ENCODE data around the gene KCNIP4.

Gene KCNIP4

DNA sequence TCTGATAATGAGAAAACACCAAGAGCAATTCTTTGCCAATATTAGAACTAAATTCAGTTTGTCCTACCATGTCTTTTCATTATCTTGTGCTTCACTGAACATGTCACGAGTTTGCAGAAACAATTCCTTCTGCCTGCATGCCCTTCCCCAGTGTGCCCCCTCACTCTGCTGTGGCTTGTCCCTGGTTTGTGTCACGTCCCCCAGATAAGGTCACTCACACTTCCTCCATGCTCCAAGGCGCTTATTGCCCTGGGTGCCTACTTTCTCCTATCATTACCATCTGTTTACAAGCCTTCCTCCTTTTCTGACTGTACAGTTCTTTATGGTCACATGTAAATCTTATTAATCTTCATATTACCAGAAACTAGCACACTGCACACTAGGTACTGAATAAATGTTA lies 394.1 kb downstream of the KCNIP4 start:
- DNase-seq = no peak

- no peak for DNase-seq
These were observed 394.5 kb downstream of the KCNIP4 start for GRCh38 chr4:21554066-21554465.

GRCh38 chr4:21552455-21552854 lies 396.1 kb downstream of the KCNIP4 start:
- DNase-seq = no peak

- no peak for DNase-seq
These were observed 403.6 kb downstream of the KCNIP4 start for GRCh38 chr4:21544955-21545354.

DNA sequence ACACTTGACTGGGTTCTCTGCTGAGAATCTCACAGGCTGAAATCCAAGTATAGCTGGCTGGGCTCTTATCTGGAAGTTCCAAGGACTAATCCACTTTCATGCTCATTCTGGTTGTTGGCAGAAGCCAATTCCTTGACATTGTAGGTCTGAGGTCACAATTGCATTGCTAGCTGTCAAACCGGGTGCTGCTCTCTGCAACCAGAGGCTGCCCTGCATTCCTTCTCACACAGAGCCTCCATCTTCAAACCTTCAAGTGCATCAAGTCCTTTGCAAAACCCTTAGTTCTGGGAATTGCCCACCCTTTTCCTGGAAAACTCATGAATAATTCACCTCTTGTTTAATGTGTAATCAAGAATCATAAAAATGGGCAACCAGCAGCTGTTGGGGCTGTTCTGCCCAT lies 404.2 kb downstream of the KCNIP4 start:
- DNase-seq = no peak

DNA sequence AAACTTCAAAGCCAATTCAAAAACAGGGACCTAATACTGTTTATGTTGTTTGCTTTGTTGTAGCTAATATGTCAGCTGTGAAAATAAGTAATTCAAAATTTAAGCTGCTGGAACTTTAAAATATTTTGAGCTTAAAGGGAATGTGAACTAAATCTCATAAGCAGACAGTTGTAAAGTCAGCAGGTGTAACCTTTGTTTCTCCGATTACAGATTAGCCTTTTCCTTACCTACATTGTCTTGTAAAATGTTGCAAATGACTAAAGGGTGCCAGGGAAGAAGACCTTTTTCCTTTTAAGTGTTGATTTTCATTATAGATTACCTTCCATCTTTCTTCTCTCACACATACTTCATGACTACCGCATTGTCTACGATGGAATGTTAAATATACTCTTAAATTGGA lies 405.1 kb downstream of the KCNIP4 start:
- DNase-seq = no peak

DNA sequence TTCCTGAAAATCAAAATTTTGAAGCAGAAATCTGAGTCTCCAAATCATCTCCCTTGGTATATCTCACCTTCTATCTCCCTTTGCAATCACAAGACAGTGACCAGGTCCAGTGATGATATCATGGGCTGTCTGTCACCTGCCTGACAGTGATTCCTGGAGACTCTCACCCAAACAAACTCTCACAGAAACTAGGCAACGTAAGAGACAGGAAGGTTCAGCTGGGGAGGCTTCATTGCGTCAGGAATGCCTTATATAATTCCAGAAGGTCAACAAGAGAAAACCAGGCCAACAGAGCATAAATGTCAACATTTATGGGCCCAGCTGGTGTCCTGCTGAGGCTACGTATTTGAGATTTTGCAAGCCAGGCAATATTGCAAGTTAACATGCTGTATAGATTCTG lies 412.7 kb downstream of the KCNIP4 start:
- DNase-seq = no peak

GRCh38 chr4:21531048-21531447 lies 417.5 kb downstream of the KCNIP4 start:
- no peak for DNase-seq

DNA sequence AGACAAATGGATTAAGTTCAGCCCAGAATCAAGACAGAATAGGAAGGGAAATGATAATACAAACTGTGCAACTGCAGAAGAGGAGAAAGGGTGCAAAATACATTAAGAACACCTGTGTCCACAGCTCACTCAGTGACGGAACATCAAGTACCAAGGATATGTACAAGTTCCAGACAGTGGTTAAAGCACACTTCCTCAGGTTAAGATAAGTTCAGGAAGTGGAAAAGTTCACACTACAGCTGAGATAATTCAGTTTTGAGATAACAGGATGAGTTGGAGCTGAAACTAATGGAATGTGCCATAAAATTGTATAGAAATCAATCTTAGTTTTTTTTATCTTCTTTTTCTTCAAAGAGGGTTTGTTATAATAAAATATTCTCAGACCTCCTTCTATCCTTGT lies 419.4 kb downstream of the KCNIP4 start:
- no peak for DNase-seq

GRCh38 chr4:21522296-21522695 lies 426.3 kb downstream of the KCNIP4 start:
- DNase-seq = no peak

- no peak for DNase-seq
These were observed 431.3 kb downstream of the KCNIP4 start for GRCh38 chr4:21517126-21517859.

DNA sequence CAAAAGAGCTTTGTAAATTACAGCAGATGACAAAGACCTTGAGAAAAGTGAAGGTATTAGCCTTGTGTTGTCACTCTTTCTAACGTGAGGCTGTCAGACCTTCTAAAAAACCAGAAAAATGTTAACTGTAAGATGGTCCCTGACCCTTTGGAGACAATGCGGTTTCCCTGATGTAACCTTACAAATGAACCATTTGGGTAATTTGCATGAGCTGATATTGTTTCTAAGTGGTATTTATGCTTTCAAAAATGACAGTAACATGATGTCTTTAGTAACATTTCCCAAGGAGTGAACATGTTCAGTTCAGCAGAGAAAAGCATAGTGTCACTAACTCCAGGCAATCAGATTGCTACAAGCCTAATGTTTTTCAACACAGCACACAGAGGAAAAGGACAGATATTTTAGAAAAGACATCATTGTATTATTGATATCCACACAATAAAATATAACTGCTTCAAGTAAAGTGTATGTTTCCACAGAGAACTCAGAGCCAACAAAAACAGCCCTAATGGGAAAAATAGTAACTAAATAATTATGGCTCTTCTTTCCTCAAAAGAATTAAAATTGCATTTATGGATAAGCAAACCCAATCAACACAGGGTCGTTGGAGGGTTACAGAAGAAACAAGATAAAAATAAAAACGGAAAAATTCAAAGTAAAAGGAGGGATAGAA lies 434.4 kb downstream of the KCNIP4 start:
- DNase-seq = no peak

- no peak for DNase-seq
These were observed 436.2 kb downstream of the KCNIP4 start for GRCh38 chr4:21512353-21512752.

GRCh38 chr4:21507439-21507838 lies 441.1 kb downstream of the KCNIP4 start:
- no peak for DNase-seq

DNA sequence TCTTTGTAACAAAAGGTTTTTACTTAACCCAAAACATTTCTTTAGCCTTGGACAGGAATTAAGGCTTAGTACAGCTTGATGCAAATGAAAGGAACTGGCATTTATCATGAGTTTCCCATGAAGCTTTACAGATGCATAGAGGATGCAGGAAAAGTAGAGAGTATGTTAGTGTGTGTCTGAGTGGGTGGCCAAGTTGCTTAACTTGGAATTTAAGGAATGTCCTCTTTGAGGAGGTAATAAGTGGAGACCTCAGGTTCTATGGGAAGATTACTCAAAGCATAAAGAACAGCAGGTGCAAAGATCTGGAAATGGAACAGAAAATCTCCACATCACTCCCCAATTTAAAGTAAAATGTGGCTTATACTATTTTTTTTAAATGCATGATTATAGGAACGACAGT lies 457.9 kb downstream of the KCNIP4 start:
- DNase-seq = no peak

- DNase-seq = no peak
These were observed 471.8 kb downstream of the KCNIP4 start for GRCh38 chr4:21476757-21477156.

GRCh38 chr4:21474195-21474594 lies 474.4 kb downstream of the KCNIP4 start:
- DNase-seq = no peak

DNA sequence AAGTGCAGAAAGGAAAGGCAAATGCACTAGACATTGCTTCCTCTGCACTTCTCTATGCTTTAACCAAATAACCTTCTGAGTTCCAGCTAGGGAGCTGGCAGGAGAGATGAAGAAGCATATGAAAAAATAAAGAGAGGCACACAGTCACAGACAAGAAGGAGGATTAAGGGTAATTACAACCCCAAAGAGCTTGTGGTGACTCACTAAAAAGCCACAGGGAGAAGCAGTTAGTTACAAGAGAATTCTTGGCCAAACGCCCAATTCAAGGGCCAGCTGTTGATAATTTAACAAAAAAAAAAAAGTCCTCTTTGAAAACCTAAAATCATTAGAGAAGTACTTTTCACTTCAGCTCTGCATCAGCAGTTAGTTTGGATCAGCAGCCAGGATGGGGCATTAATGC lies 478.0 kb downstream of the KCNIP4 start:
- no peak for DNase-seq

DNA sequence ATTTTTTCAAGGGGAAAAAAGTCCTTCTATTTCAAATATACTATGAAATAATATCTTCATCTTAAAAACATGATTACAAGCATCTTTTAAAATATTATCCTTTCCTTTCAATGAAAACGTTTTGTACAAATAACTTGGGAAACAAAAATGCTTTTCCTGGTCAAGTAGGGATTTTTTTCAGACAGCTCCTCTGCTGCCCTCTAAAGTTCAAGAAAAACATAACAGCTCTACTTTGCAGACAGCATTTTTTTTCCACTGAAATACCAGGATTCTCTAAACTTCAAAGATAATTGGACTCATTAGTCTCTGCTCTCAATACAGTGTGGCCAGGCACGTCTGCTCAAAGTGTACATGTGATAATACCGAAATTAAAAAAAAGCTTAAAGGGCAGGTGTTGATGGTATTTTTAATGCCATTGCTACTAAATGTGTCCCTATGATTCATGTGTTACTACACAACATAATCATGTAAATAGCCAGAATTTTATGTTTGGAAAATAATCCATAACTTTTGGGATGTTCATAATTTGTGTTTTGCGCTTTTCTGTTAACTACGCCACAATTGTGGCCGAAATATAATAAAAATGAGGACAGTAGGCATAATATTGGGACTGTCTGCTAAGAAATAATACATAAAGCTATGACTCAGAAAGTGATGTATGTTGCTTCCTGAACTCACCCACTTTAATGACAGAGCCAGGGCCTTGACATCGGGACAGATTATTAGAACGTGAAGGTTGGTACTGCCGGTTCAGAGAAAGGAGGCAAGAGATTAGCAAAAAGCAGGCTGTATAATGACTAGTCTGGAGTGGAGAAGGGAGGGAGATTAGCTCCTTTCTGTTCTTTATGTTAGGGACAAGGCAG lies 478.9 kb downstream of the KCNIP4 start:
- DNase-seq = no peak

- DNase-seq = no peak
These were observed 481.0 kb downstream of the KCNIP4 start for GRCh38 chr4:21467551-21467950.

- DNase-seq = no peak
These were observed 491.3 kb downstream of the KCNIP4 start for GRCh38 chr4:21457086-21457840.

DNA sequence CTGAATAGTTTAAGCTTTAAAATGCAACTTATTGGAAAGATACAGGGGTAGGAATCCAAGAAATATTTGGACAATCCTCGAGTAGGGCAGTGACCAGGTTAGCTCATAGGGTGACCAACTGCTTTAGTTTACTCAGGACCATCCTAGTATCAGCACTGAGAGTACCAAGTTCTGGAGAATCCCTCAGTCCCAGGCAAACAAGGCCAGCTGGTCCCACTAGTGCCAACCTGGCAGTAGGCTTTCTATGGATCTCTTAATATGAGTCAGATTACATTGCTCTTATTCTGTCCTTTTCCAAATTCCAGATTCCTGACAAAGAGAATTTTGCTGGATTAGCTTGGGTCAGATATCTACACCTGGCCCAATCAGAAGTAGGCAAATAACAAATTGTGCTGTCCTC lies 493.7 kb downstream of the KCNIP4 start:
- no peak for DNase-seq

DNA sequence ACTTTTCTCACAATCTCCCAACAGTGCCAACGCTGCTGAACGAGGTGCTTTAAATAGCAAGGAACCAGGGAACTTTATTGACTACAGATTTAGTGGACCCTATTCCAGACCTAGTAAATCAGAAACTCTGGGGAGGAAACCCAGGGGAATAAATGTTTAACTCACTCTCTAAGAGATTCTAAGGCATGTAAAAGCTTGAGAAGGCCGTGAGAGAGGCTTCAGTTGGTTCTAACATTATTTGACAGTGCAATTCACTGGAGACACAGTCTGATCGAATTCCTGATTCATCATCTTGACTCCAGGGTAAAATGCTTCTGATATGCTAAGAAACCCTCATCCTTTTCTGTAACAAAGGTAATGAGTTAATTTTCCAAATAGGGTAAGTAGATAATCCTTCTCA lies 494.4 kb downstream of the KCNIP4 start:
- no peak for DNase-seq
